ENCODE measurements around the gene PROC.

The PROC gene

GRCh38 chr2:127427376-127428056 lies 9.3 kb downstream of the PROC start:
- in situ Hi-C loops (cut with HindIII; ENCODE audit: low pct_unique_long_range_greater_than_20kb, low sequenced_read_pairs): no loop called here
- DNase-seq (ENCODE audit: low read depth in 1 of 2, low spot score in 1 of 2): no peak
- TF ChIP-seq JUND (IDR thresholded peaks at IDR 0.05; ENCODE audit: low read depth): no peak

- in situ Hi-C loops (cut with HindIII; ENCODE audit: low pct_unique_long_range_greater_than_20kb, low sequenced_read_pairs): no loop called here
- TF ChIP-seq JUND (IDR thresholded peaks at IDR 0.05; ENCODE audit: low read depth): no peak
- no peak for DNase-seq (ENCODE audit: low read depth in 1 of 2, low spot score in 1 of 2)
Observed at GRCh38 chr2:127428057-127428814, 10.0 kb downstream of the PROC start.

GRCh38 chr2:127428815-127429109 lies 10.5 kb downstream of the PROC start:
- no peak for DNase-seq (ENCODE audit: low read depth in 1 of 2, low spot score in 1 of 2)
- in situ Hi-C loops (cut with HindIII; ENCODE audit: low pct_unique_long_range_greater_than_20kb, low sequenced_read_pairs): no loop called here
- TF ChIP-seq JUND (IDR thresholded peaks at IDR 0.05; ENCODE audit: low read depth): no peak

- TF ChIP-seq JUND (IDR thresholded peaks at IDR 0.05; ENCODE audit: low read depth): no peak
- in situ Hi-C loops (cut with HindIII; ENCODE audit: low pct_unique_long_range_greater_than_20kb, low sequenced_read_pairs): no loop called here
- no peak for DNase-seq (ENCODE audit: low read depth in 1 of 2, low spot score in 1 of 2)
Observed at GRCh38 chr2:127429291-127429690, 11.1 kb downstream of the PROC start.

- in situ Hi-C loops (cut with HindIII; ENCODE audit: low pct_unique_long_range_greater_than_20kb, low sequenced_read_pairs): no loop called here
- no peak for TF ChIP-seq JUND (IDR thresholded peaks at IDR 0.05; ENCODE audit: low read depth)
Observed at GRCh38 chr2:127429844-127430425, 11.7 kb downstream of the PROC start.

GRCh38 chr2:127431408-127432023 lies 13.3 kb downstream of the PROC start:
- in situ Hi-C loops (cut with HindIII; ENCODE audit: low pct_unique_long_range_greater_than_20kb, low sequenced_read_pairs): no loop called here
- DNase-seq (ENCODE audit: low read depth in 1 of 2, low spot score in 1 of 2): no peak
- no peak for TF ChIP-seq JUND (IDR thresholded peaks at IDR 0.05; ENCODE audit: low read depth)

More at GRCh38 chr2:127429844-127430425, 11.7 kb downstream of the PROC start:
- no peak for DNase-seq (ENCODE audit: low read depth in 1 of 2, low spot score in 1 of 2)

- no peak for DNase-seq (ENCODE audit: low read depth in 1 of 2, low spot score in 1 of 2)
- in situ Hi-C loops (cut with HindIII; ENCODE audit: low pct_unique_long_range_greater_than_20kb, low sequenced_read_pairs): no loop called here
- TF ChIP-seq JUND (IDR thresholded peaks at IDR 0.05; ENCODE audit: low read depth): no peak
Observed at GRCh38 chr2:127434515-127434914, 16.3 kb downstream of the PROC start.

- no peak for DNase-seq (ENCODE audit: low read depth in 1 of 2, low spot score in 1 of 2)
- in situ Hi-C loops (cut with HindIII; ENCODE audit: low pct_unique_long_range_greater_than_20kb, low sequenced_read_pairs): no loop called here
- no peak for TF ChIP-seq JUND (IDR thresholded peaks at IDR 0.05; ENCODE audit: low read depth)
Observed at GRCh38 chr2:127437056-127437455, 18.8 kb downstream of the PROC start.

- in situ Hi-C loops (cut with HindIII; ENCODE audit: low pct_unique_long_range_greater_than_20kb, low sequenced_read_pairs): no loop called here
- DNase-seq (ENCODE audit: low read depth in 1 of 2, low spot score in 1 of 2): no peak
- no peak for TF ChIP-seq JUND (IDR thresholded peaks at IDR 0.05; ENCODE audit: low read depth)
Observed at GRCh38 chr2:127437781-127438726, 19.8 kb downstream of the PROC start.

GRCh38 chr2:127439343-127439742 lies 21.1 kb downstream of the PROC start:
- in situ Hi-C loops (cut with HindIII; ENCODE audit: low pct_unique_long_range_greater_than_20kb, low sequenced_read_pairs): no loop called here
- DNase-seq (ENCODE audit: low read depth in 1 of 2, low spot score in 1 of 2): no peak
- no peak for TF ChIP-seq JUND (IDR thresholded peaks at IDR 0.05; ENCODE audit: low read depth)

GRCh38 chr2:127448526-127448925 lies 30.3 kb downstream of the PROC start:
- in situ Hi-C loops (cut with HindIII; ENCODE audit: low pct_unique_long_range_greater_than_20kb, low sequenced_read_pairs): no loop called here
- no peak for TF ChIP-seq JUND (IDR thresholded peaks at IDR 0.05; ENCODE audit: low read depth)
- no peak for DNase-seq (ENCODE audit: low read depth in 1 of 2, low spot score in 1 of 2)

GRCh38 chr2:127449414-127449813 lies 31.2 kb downstream of the PROC start:
- no peak for DNase-seq (ENCODE audit: low read depth in 1 of 2, low spot score in 1 of 2)
- in situ Hi-C loops (cut with HindIII; ENCODE audit: low pct_unique_long_range_greater_than_20kb, low sequenced_read_pairs): no loop called here

More at GRCh38 chr2:127449414-127449813, 31.2 kb downstream of the PROC start:
- no peak for TF ChIP-seq JUND (IDR thresholded peaks at IDR 0.05; ENCODE audit: low read depth)

Data from T47D (cell line).